WTC11 (cell line): ENCODE data around the gene ZC3H4.

Experiments used
- TF ChIP-seq, protein P1 (sequence below): sonication (generic); formaldehyde crosslinking; IDR thresholded peaks from 2 replicates; pipeline ENCODE4 v1.8.0; 2022; ENCODE audit warnings: mild to moderate bottlenecking, missing genetic modification reagents
- TF ChIP-seq, protein P2 (sequence below): sonication (generic); formaldehyde crosslinking; IDR thresholded peaks from 2 replicates; pipeline ENCODE4 v1.8.1; 2023; ENCODE audit warnings: mild to moderate bottlenecking, missing genetic modification reagents, moderate library complexity
- TF ChIP-seq, protein P3 (sequence below): fragments of 200-600 bp; IDR thresholded peaks from 2 replicates; pipeline ENCODE4 v1.8.0; 2022; ENCODE audit warnings: antibody characterized with exemption

DNA sequence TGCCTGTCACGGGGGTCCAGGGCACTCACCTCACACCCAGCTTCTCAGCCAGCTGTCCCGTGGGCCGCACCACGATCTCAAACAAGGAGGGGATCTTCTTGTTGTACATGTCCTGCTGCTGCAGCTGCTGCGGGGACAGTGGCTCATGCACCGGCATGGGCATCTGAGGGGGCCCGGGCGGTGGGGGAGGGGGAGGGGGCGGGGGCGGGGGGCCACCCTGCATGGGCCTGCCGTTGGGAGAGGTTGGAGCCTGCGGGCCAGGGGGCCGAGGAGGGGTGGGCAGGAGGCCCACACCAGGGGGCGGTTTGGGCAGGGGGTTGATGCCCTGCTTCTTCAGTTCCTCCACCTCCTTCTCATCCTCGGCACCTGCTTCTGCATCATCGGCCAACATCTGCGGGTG lies 41.3 kb downstream of the ZC3H4 start:
- TF ChIP-seq, protein P1, sequence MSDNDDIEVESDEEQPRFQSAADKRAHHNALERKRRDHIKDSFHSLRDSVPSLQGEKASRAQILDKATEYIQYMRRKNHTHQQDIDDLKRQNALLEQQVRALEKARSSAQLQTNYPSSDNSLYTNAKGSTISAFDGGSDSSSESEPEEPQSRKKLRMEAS (CRISPR knock-in tag), result no peak
- TF ChIP-seq, protein P2, sequence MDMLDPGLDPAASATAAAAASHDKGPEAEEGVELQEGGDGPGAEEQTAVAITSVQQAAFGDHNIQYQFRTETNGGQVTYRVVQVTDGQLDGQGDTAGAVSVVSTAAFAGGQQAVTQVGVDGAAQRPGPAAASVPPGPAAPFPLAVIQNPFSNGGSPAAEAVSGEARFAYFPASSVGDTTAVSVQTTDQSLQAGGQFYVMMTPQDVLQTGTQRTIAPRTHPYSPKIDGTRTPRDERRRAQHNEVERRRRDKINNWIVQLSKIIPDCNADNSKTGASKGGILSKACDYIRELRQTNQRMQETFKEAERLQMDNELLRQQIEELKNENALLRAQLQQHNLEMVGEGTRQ, result no peak
- TF ChIP-seq, protein P3, sequence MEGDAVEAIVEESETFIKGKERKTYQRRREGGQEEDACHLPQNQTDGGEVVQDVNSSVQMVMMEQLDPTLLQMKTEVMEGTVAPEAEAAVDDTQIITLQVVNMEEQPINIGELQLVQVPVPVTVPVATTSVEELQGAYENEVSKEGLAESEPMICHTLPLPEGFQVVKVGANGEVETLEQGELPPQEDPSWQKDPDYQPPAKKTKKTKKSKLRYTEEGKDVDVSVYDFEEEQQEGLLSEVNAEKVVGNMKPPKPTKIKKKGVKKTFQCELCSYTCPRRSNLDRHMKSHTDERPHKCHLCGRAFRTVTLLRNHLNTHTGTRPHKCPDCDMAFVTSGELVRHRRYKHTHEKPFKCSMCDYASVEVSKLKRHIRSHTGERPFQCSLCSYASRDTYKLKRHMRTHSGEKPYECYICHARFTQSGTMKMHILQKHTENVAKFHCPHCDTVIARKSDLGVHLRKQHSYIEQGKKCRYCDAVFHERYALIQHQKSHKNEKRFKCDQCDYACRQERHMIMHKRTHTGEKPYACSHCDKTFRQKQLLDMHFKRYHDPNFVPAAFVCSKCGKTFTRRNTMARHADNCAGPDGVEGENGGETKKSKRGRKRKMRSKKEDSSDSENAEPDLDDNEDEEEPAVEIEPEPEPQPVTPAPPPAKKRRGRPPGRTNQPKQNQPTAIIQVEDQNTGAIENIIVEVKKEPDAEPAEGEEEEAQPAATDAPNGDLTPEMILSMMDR, result no peak
